Muscle layer of duodenum (tissue), 2 donors: ENCODE data around the gene MAP4K3.

ENCODE experiments used
- H3K27ac ChIP-seq: one replicate; pipeline ENCODE4 v1.7.0; 2013; ENCODE audit warnings: mild to moderate bottlenecking, low read length
- H3K27me3 ChIP-seq: one replicate; pipeline ENCODE4 v1.7.0; 2013; ENCODE audit warnings: low read depth, mild to moderate bottlenecking, control low read depth, low read length
- H3K36me3 ChIP-seq, 2 donors: one replicate each; pipeline ENCODE4 v1.7.0; 2013; ENCODE audit warnings: low read length in 2 of 2, control low read depth in 1 of 2, mild to moderate bottlenecking in 1 of 2; ENCODE audit not compliant: insufficient read depth in 2 of 2, control insufficient read depth in 1 of 2
- H3K4me1 ChIP-seq, 2 donors: one replicate each; pipeline ENCODE4 v1.7.0; 2013; ENCODE audit warnings: low read length in 2 of 2, mild to moderate bottlenecking in 2 of 2, control low read depth in 1 of 2, moderate library complexity in 1 of 2; ENCODE audit not compliant: insufficient read depth in 2 of 2, control insufficient read depth in 1 of 2
- H3K4me3 ChIP-seq, 2 donors: one replicate each; pipeline ENCODE4 v1.7.0; 2013; ENCODE audit warnings: low read length in 2 of 2, low read depth in 1 of 2, mild to moderate bottlenecking in 1 of 2
- H3K9me3 ChIP-seq, 2 donors: one replicate each; pipeline ENCODE4 v1.7.0; 2013; ENCODE audit warnings: low read length in 2 of 2, control low read depth in 1 of 2, mild to moderate bottlenecking in 1 of 2; ENCODE audit not compliant: control insufficient read depth in 1 of 2
- donor health status: healthy.

MAP4K3 gene

DNA sequence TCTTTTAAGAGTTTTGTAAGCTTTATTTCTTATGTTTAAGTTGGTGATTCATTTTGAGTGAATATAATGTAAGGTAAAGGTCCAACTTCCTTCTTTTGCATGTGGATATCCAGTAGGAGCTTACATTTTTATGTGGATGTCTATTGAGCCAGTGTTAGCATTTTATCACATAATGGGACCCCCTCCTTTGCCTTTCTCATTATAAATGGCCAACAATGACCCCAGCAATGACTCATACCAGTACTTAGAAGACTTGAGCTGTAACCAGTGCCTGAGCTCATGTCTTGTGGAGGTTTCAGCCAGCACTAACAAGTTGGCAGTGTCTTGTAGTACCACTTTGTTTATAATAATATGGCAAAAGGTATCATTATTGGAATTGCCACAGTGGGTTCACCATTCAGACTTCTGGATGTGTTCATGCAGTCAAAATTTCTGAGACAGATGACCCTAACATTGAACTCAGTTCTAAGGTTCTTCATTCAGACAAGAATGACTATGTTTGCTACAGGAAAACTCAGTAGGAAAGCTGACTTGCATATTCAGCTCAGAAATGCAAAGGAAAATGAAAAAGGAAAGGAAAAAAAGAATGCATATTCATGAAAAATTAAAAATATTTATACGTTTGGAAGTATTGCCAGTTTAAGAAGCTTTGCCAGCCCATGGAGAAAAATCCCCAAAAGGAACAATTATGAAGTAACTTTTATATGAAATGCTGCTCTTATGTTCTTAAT, 234.3 kb downstream of the MAP4K3 start:
- Histone ChIP-seq H3K27ac (no peak overlapping the region), H3K4me3 (no peak overlapping the region), H3K27me3 (no peaks in the 10 kb centered on the region), H3K36me3 (no peaks in the 10 kb centered on the region), H3K4me1 (no peaks in the 10 kb centered on the region), H3K9me3 (peaks cover 0 to 3% of the 10 kb centered on the region in 2 donors)
